HG02884 (cell line): Measurements from ENCODE around the gene ERFE.

Experiments used
- ATAC-seq: cut with Tn5 transposase; IDR thresholded peaks from one replicate; pipeline ENCODE4 v1.9.1; 2021; ENCODE audit warnings: mild to moderate bottlenecking, moderate library complexity; ENCODE audit not compliant: unreplicated experiment

Gene ERFE

DNA sequence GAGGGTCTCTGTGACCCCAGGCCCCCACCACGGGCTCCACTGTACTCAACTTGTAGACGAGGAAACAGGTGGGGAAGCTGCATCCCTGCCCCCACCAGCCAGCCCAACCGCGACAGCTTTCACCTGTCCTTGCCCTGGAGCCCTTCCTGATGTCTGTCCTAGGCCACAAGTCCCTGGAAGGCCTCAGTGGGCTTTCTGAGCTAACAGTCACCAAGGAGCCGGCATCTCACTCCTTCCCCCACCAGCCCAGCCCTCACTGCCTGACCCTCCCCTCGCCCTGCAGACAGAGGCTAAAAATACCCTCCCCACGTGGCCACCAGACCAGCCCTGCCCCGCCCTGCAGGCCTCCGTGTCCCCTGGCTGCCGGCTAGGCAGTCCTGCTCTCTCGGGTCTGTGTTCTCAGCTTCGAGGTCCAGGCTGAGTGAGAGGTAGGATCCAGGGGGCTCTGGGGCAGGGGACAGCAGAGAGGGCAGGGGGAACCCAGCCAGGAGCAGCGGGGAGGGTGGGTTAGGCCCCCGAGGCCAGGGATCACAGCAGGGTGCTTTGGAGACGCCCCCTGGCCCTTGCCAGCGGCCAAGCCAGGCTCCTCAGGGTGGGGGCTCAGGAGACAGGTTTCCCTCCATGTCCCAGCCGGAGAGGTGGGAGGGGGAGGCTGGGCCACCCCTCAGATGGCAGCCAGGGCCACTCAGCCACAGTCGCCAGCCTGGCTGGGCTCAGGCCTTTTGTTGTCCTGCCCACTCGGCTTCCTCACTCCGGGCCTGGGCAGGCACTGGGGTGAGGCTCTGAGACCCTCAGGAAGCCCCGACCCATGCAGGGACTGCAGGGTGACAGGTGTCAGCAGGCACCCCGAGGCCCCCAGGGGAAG lies 20.2 kb upstream of the ERFE start, which contains the start of gene KLHL30:
Gene KLHL30, plus strand, starts transcription at position 338 of the 865 bp plus-strand sequence. CDS start 2,087 bp downstream, outside the sequence.
- no peak for ATAC-seq

DNA sequence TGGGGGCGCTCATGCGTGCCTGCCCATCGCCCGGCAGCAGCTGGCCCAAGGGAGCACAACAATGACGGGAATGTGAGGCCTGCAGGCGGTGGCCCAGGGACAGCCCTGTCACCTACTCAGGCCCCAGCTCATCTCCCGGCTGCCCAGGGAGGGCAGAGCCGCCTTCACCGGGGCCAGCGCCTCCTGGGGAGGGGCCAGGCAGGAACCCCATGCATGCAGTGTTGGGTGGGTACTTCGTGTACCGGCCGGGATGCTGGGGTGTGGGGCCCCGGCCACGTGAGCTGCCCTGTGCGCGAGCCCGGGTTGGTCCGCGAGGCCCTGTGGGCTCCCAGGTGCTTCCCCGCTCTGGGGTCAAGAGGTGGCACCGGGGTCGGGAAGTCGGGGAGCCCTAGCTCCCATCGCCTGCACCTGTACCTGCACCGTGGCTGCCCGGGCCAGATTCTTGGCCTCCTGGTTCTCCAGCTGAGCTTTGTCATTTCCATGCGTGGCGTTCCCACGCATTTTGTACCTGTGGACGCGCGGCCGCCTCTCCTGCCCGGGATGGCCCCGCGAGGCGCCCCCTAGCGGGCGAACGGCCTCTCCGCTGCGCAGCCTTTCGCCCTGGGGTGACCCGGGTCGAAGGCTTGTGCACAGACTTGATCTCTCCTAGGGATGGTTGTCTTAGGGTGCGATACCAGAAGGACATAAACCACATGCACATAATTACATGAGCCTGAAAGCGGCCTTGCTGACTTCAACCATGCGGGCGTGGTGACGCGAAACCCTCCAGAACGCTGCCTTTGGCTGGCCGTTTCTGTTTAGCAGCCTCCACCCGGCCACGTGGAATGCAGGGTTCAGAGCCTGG lies 19.4 kb upstream of the ERFE start:
- no peak for ATAC-seq

DNA sequence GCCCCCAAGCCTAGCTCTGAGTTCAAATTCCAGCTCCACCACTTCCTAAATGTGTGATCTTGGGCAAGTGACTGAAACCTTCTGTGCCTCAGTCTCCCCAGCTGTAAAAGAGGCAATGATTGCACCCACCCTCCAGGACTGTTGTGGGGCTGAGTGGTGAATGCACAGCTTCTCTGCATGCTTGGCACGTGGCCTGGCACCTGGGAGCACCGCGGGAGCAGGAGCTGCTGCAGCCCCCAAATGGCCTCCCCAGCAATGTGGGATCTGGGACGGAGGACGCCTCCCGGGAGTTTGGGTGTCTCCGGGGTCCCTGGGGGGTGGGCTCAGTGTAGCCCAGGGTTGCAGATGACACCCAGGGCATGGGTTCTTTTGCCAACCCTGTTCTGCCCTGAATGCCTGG lies 18.7 kb upstream of the ERFE start:
- ATAC-seq, result no peak

DNA sequence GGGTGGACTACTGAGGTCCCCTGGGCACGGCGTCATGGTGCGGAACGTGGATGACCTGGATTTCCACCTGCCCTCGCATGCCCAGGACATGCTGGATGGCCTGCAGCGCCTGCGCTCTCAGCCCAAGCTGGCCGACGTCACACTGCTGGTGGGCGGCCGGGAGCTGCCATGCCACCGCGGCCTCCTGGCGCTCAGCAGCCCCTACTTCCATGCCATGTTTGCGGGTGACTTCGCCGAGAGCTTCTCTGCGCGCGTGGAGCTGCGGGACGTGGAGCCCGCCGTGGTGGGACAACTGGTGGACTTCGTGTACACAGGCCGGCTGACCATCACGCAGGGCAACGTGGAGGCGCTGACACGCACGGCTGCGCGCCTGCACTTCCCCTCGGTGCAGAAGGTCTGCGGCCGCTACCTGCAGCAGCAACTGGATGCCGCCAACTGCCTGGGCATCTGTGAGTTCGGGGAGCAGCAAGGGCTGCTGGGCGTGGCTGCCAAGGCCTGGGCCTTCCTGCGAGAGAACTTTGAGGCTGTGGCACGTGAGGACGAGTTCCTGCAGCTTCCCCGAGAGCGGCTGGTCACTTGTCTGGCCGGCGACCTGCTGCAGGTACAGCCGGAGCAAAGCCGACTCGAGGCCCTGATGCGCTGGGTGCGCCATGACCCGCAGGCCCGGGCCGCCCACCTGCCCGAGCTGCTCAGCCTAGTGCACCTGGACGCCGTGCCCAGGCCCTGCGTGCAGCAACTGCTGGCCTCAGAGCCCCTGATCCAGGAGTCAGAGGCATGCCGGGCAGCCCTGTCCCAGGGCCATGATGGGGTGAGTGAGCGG lies 17.8 kb upstream of the ERFE start:
- no peak for ATAC-seq

DNA sequence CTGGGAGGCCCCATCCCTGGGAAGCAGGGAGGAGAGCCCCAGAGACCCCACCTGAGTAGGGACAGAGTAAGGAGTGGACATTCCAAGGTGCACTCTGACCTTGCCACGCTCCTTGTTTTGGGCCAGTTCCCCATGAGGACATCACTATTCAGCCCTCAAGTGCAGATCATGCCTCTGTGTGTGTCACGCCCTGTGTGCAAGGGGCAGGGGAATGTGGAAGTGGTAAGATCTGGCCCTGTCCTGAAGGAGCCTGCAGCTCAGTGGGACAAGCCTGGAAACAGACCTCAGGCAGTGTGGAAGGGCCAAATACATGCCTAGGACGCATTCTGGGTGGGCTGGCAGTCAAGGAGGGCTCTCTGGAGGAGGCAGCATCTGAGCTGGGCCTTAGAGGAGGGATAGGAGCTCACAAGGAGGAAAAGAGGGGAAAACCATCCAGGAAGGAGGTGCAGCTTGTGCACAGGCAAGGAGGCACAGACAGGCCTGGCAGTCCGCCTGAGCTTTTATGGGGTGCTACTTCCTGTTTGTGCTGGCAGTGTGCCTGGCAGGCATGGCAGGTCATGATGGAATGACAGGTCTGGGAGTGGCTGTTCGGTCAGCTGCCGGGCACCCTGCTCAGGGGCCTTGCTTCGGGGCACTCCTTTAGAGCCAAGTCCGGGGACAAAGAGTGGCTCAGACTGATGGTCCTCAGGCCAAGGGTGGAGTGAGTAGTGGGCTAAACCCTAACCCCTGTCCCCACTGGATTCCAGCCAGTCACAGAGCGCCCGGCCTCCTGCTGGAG lies 17.0 kb upstream of the ERFE start:
- no peak for ATAC-seq

DNA sequence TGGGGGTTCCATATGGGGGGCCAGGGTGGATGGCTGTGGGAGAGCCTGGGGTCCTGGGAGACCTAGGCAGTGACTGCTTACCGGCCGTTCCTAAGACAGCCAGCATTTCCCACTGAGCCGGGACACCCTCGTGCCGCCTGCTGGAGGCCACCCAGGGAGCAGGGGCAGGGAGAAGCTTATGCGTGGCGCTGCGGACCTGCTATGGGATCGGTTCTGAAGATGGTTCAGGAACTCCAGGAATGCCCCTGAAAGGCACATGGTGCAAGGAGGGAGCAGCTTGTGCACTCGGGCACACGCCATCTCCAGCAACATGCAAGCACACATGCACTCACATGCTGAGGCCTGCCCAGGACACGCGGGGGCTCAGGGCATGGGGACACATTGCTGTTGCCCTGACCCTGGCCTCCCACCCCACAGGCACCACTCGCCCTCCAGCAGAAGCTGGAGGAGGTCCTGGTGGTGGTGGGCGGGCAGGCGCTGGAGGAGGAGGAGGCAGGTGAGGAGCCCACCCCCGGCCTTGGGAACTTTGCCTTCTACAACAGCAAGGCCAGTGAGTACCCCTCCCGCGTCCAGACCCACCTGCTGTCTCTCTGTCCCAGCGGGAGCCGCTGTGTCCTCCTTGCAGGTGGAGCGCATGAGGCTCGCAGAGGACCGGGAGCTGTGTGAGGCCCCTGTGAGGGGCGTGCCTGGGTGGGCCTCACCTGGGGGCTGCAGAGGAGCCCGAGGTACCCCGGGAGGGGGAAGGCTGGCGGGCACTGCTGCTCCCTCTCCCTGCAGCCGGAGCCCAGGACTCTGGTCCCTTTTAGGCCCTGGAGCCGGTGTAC lies 16.2 kb upstream of the ERFE start:
- no peak for ATAC-seq

DNA sequence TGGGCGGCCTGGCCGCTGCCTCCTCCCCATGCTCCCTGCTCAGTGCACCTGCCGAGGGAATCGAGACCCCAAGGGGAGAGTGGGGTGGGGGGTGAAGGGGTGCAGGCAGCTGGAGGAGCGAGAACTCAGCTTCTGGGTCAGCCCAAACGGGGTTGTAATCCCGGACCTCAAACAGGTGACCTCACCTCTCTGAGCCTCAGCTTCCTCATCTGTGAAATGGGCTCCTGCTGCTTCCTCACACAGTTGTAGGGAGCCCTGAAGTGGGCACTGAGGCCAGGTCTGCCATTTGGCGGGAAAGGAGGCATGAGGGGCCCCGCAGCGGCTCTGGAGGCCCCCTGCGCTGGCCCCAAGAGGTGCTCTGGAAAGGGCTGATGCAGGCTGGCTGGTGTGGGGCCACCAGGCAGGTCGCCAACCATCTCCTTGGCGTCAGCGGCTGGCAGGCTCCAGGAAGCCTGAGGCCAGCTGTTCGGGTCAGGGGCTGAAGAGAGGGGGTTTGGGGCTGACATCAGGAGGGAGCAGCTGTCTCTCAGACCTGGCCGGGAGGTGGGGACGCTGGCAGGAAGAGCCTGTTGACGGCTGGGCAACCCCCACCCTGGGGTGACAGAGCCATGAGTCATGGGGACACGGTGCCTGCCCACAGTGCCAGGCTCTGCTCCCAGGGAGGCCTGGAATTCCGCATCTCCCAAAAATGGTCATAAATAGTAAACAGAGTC lies 15.4 kb upstream of the ERFE start:
- ATAC-seq, result no peak

DNA sequence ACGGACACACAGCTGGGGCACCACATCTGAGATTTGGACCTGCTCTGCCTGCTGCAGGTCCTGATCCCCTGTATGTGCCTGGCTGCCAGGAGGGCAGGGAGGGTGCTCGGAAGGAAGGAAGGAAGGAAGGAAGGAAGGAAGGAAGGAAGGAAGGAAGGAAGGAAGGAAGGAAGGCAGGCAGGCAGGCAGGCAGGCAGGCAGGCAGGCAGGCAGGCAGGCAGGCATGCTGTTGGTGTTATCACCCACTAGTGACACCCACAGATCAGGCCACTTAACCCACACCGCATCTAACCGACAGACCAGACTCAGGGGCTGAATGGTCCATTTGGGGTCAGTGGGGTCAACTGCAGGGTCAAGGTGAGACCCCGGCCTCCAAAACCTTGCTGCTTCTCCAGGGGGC lies 14.5 kb upstream of the ERFE start:
- no peak for ATAC-seq

DNA sequence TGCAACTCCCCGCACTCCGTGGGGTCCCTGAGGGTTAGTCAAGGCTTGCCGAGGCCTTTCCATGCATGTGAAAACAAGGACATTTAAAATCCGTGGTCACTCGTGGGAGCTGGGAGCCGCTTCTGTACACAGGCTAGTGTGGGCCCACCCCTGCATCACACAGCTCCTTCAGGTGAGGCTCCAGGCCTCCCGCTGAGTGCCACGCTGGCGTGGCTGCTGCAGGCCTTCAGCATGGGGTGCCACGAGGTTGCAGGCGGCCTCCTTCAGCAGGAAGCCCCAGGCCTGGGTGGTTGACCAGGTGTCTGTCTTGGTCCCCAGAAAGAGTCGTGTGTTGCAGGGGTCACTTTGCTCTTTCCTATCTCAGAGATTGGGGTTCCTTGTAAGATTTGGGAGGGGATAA lies 13.7 kb upstream of the ERFE start:
- ATAC-seq, result no peak

DNA sequence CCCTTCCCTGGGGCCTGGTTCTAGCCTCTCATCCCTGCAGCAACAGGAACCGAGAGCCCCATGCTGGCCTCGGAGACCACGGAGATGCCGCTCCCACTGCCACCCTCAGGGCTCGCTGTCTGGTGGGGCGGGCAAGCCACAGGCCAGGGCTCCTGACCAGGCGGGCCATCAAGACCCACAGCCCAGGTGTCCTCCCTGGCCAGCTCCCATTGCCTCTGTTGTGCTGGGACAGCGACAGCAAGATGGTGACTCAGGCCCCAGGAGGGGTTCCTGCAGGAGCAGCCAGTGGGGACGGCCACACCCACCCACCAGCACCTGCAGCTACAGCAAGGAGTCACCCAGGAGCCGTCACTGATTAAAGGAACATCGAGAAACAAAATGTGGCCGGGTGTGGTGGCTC lies 12.9 kb upstream of the ERFE start:
- no peak for ATAC-seq

DNA sequence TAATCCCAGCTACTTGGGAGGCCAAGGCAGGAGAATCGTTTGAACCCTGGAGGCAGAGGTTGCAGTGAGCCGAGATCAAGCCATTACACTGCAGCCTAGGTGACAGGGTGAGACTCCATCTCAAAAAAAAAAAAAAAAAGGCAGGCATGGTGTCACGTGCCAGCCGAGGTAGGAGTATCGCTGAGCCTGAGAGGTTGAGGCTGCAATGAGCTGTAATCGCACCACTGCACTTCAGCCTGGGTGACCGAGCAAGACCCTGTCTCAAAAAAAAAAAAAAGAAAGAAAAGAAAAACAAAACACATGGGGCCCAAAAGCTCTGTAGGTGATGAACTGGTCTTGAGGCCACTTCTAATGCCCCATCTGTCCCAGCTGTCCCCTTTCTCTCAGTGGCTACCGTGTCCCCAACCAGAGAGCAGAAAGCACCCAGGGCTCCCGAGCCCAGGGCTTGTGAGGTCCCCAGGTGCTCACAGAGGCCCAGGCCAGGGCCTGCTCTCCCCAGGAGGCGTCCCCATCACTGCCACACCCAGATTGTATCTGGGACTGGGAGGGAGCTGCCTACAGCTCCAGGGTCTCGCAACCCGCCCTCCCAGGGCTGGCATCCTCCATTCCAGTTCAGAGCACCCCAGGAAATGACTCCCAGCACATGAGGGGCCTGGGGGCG lies 11.8 kb upstream of the ERFE start:
- ATAC-seq, result no peak

DNA sequence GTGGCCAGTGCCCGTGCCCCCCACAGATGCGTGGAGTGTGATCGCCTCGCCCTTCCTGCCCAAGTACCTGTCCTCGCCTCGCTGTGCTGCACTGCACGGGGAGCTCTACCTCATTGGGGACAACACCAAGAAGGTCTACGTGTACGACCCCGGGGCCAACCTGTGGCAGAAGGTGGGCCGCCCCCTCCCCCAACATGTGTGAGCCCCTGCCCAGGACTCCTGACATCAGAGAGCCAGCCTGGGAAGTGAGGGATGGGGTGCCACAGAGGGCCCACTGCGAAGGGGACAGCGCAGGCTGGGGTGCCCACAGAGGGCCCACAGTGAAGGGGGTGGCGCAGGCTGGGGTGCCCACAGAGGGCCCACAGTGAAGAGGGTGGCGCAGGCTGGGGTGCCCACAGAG lies 9.8 kb upstream of the ERFE start:
- ATAC-seq, result no peak

DNA sequence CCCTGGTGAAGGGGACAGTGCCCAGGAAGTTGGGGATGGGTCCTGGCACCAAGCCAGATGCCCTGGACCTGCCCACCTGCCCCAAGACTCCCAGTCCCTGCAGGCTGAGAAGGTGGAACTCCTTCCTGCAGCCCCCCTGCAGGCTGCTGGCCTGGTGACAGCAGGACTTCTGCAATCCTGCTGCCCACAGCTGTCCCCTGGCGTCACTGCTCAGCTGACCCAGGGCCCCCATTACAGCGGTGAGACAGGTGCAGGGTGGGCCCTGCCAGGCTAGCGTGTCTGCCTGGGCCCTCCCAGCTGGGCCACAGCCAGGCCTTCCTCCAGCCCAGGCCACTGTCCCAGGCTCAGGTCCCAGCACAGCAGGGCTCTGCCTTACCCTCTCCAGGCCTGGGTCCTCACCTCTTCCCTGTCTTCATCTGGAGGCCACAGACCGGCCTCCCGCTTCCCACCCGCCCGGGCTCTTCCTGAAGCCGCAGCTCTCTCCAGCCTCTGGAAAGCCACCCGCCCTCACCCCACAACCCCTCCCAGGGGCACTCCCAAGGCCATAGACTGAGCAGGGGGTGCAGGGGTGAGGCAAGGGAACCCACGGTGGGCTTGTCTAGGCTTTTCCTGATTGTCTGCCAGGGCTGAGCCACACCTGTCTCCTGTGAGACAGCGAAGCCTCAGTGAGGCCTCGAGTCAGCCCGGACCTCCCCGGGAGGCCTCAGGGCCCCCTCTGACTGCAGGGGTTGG lies 8.8 kb upstream of the ERFE start:
- ATAC-seq, result no peak

DNA sequence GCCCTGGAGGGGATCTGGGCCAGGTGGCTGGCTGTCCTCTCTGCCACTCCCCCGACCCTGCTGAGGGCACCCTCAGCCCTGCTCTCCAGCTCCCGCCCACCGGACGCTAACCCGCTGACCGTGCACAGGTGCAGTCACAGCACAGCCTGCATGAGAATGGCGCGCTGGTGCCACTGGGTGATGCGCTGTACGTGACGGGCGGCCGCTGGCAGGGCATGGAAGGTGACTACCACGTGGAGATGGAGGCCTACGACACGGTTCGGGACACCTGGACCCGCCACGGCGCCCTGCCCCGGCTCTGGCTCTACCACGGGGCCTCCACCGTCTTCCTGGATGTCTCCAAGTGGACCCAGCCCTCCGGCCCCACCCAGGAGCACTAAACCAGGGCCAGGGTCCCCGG lies 8.1 kb upstream of the ERFE start:
- ATAC-seq, result no peak

DNA sequence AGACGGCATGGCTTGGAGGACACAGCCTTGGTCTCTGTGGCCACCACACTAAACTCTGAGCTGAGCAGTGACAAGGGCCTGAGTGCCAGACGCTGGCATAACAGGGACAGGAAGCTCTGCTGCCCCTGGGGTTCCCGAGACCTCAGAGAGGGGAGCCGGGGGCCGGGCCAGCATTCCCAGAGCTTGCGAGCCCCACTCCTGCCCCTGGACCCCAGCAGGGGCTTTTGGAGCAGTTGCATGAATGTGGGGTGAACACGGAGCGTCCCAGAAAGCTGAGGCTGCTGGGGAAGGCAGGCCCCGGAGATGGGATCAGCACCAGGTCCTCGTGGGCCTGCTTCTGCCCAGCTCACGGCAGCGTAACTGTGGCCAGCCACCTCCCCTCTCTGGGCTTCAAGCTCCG lies 7.6 kb upstream of the ERFE start:
- ATAC-seq, result no peak

DNA sequence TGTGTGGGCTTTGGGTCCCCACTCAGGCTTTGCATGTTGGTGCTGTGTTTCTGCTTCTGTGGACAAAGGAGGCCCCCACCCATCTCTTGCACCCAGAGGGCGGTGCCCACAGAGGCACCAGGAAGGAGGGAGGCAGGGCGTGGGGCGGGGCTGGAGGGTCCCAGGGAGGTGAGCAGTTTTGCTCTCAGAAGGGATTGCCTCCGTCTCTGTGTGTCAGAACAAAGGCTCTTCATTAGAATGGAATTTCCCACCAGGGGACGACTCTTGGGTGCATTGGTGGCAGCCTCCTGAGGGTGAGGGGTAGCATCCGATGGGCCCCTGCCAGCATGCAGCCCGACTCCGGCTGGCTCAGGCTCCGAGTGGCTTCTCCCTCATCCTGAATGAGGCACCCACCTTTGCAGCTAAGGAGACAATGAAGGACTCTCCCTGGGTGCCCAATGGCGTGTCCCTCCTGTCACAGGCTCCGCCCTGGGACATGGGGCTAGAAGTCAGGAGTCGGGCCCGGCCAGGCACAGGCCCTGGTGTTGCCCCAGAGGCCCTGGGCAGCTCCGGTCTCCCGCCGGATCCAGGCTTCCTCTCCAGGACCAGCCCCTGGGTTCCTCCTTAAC lies 7.0 kb upstream of the ERFE start:
- no peak for ATAC-seq
